Bronchial epithelial cell (primary cell): ENCODE measurements around the gene LTBP3. TPM values are rescaled to one million over a fixed set of nuclear protein-coding genes. Genes with fewer than 3 reads are reported as not detected.

ENCODE experiments used
- DNase-seq: peaks from one replicate; pipeline ENCODE4 v3.0.0-alpha.2; 2010; ENCODE audit warnings: low read depth
- FAIRE-seq: peaks from 2 replicates; lab custom pipeline; 2011; peaks lifted over from hg19 to GRCh38; lab: Jason Lieb, UNC
- H3K27me3 ChIP-seq: 2 replicates; pipeline ENCODE4 v1.5.1; 2011; ENCODE audit warnings: low read length; ENCODE audit not compliant: control insufficient read depth, insufficient read depth
- H3K36me3 ChIP-seq: 2 replicates; pipeline ENCODE4 v1.5.1; 2011; ENCODE audit warnings: low read length; ENCODE audit not compliant: control insufficient read depth, insufficient read depth
- H3K4me3 ChIP-seq: 2 replicates; pipeline ENCODE4 v1.5.1; 2011; ENCODE audit warnings: mild to moderate bottlenecking, low read depth, low read length, control low read depth
- total RNA-seq: library from RNA; depleted of rRNA; stranded (reverse); fragments of >200 nt; gene quantifications from 2 replicates; pipeline ENCODE4 v1.2.1, GENCODE V29; 2014
- TF ChIP-seq, protein P1 (sequence below): IDR thresholded peaks from 2 replicates; pipeline ENCODE4 v1.5.1; 2011; ENCODE audit warnings: mild to moderate bottlenecking, moderate library complexity, low read length, control low read depth, inconsistent platforms; ENCODE audit not compliant: insufficient read depth, severe bottlenecking

The LTBP3 gene
- total RNA-seq, 1 donor from 2014 or later = 35.0 TPM

DNA sequence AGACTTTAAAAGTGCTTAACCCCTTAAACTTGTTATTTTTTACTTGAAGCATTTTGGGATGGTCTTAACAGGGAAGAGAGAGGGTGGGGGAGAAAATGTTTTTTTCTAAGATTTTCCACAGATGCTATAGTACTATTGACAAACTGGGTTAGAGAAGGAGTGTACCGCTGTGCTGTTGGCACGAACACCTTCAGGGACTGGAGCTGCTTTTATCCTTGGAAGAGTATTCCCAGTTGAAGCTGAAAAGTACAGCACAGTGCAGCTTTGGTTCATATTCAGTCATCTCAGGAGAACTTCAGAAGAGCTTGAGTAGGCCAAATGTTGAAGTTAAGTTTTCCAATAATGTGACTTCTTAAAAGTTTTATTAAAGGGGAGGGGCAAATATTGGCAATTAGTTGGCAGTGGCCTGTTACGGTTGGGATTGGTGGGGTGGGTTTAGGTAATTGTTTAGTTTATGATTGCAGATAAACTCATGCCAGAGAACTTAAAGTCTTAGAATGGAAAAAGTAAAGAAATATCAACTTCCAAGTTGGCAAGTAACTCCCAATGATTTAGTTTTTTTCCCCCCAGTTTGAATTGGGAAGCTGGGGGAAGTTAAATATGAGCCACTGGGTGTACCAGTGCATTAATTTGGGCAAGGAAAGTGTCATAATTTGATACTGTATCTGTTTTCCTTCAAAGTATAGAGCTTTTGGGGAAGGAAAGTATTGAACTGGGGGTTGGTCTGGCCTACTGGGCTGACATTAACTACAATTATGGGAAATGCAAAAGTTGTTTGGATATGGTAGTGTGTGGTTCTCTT, 56.5 kb downstream of the LTBP3 start:
- H3K36me3 ChIP-seq = peaks cover 13% of the 10 kb centered on the region

DNA sequence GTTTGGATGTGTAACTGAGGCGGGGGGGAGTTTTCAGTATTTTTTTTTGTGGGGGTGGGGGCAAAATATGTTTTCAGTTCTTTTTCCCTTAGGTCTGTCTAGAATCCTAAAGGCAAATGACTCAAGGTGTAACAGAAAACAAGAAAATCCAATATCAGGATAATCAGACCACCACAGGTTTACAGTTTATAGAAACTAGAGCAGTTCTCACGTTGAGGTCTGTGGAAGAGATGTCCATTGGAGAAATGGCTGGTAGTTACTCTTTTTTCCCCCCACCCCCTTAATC, 57.0 kb downstream of the LTBP3 start:
- DNase-seq (no peak), FAIRE-seq (no peak)
- TF ChIP-seq, protein P1, sequence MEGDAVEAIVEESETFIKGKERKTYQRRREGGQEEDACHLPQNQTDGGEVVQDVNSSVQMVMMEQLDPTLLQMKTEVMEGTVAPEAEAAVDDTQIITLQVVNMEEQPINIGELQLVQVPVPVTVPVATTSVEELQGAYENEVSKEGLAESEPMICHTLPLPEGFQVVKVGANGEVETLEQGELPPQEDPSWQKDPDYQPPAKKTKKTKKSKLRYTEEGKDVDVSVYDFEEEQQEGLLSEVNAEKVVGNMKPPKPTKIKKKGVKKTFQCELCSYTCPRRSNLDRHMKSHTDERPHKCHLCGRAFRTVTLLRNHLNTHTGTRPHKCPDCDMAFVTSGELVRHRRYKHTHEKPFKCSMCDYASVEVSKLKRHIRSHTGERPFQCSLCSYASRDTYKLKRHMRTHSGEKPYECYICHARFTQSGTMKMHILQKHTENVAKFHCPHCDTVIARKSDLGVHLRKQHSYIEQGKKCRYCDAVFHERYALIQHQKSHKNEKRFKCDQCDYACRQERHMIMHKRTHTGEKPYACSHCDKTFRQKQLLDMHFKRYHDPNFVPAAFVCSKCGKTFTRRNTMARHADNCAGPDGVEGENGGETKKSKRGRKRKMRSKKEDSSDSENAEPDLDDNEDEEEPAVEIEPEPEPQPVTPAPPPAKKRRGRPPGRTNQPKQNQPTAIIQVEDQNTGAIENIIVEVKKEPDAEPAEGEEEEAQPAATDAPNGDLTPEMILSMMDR = no peak
- Histone ChIP-seq H3K4me3 (peak overlapping the region; percentile 50), H3K36me3 (peaks cover 13% of the 10 kb centered on the region), H3K27me3 (no peaks in the 10 kb centered on the region)

More for the DNA sequence above, 56.5 kb downstream of the LTBP3 start:
- FAIRE-seq (no peak), DNase-seq (no peak)
- TF ChIP-seq, protein P1 = no peak
- H3K4me3 ChIP-seq = peak overlapping the region; percentile 50
- H3K27me3 ChIP-seq = no peaks in the 10 kb centered on the region

DNA sequence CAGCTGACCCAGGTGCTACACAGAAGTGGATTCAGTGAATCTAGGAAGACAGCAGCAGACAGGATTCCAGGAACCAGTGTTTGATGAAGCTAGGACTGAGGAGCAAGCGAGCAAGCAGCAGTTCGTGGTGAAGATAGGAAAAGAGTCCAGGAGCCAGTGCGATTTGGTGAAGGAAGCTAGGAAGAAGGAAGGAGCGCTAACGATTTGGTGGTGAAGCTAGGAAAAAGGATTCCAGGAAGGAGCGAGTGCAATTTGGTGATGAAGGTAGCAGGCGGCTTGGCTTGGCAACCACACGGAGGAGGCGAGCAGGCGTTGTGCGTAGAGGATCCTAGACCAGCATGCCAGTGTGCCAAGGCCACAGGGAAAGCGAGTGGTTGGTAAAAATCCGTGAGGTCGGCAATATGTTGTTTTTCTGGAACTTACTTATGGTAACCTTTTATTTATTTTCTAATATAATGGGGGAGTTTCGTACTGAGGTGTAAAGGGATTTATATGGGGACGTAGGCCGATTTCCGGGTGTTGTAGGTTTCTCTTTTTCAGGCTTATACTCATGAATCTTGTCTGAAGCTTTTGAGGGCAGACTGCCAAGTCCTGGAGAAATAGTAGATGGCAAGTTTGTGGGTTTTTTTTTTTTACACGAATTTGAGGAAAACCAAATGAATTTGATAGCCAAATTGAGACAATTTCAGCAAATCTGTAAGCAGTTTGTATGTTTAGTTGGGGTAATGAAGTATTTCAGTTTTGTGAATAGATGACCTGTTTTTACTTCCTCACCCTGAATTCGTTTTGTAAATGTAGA, 57.6 kb downstream of the LTBP3 start:
- FAIRE-seq (no peak), DNase-seq (peak; percentile 18)
- TF ChIP-seq, protein P1 = no peak
- Histone ChIP-seq H3K4me3 (peak overlapping the region; percentile 50), H3K36me3 (peaks cover 13% of the 10 kb centered on the region), H3K27me3 (no peaks in the 10 kb centered on the region)

DNA sequence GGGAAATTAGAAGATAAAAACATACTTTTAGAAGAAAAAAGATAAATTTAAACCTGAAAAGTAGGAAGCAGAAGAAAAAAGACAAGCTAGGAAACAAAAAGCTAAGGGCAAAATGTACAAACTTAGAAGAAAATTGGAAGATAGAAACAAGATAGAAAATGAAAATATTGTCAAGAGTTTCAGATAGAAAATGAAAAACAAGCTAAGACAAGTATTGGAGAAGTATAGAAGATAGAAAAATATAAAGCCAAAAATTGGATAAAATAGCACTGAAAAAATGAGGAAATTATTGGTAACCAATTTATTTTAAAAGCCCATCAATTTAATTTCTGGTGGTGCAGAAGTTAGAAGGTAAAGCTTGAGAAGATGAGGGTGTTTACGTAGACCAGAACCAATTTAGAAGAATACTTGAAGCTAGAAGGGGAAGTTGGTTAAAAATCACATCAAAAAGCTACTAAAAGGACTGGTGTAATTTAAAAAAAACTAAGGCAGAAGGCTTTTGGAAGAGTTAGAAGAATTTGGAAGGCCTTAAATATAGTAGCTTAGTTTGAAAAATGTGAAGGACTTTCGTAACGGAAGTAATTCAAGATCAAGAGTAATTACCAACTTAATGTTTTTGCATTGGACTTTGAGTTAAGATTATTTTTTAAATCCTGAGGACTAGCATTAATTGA, 58.3 kb downstream of the LTBP3 start:
- Histone ChIP-seq H3K4me3 (peak overlapping the region; percentile 50), H3K36me3 (peaks cover 13% of the 10 kb centered on the region), H3K27me3 (no peaks in the 10 kb centered on the region)
- TF ChIP-seq, protein P1 = no peak
- DNase-seq = no peak
- FAIRE-seq = no peak

DNA sequence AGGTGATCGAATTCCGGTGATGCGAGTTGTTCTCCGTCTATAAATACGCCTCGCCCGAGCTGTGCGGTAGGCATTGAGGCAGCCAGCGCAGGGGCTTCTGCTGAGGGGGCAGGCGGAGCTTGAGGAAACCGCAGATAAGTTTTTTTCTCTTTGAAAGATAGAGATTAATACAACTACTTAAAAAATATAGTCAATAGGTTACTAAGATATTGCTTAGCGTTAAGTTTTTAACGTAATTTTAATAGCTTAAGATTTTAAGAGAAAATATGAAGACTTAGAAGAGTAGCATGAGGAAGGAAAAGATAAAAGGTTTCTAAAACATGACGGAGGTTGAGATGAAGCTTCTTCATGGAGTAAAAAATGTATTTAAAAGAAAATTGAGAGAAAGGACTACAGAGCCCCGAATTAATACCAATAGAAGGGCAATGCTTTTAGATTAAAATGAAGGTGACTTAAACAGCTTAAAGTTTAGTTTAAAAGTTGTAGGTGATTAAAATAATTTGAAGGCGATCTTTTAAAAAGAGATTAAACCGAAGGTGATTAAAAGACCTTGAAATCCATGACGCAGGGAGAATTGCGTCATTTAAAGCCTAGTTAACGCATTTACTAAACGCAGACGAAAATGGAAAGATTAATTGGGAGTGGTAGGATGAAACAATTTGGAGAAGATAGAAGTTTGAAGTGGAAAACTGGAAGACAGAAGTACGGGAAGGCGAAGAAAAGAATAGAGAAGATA, 59.0 kb downstream of the LTBP3 start, which contains the start of gene MALAT1:
TSS of gene MALAT1 (plus strand) at position 69 of the 736 bp plus-strand sequence.
- TF ChIP-seq, protein P1 = no peak
- DNase-seq = peak; percentile 77

More for the DNA sequence above, 59.0 kb downstream of the LTBP3 start, which contains the start of gene MALAT1:
- Histone ChIP-seq H3K4me3 (peak within 1 kb of the TSS; percentile 50), H3K36me3 (peaks cover 11% of the 10 kb centered on the region), H3K27me3 (no peaks in the 10 kb centered on the region)
- no peak for FAIRE-seq
